Progenitor cell of endocrine pancreas (in vitro differentiated cells): Measurements from ENCODE around the gene ADGRF1. TPM values are rescaled to one million over a fixed set of nuclear protein-coding genes. Genes with fewer than 3 reads are reported as not detected.

Experiments used
- DNase-seq: peaks from one replicate; pipeline ENCODE4 v3.0.0; 2021; ENCODE audit warnings: low spot score; ENCODE audit not compliant: unreplicated experiment
- H3K27ac Mint-ChIP-seq: 2 replicates; pipeline ENCODE4 v1.8.0; 2021; ENCODE audit warnings: mild to moderate bottlenecking, moderate library complexity, mixed read lengths
- H3K27me3 Mint-ChIP-seq: 2 replicates; pipeline ENCODE4 v1.8.0; 2021; ENCODE audit warnings: mixed read lengths
- H3K36me3 Mint-ChIP-seq: 2 replicates; pipeline ENCODE4 v1.8.0; 2022; ENCODE audit warnings: mixed read lengths; ENCODE audit not compliant: insufficient read depth
- H3K4me1 Mint-ChIP-seq: 2 replicates; pipeline ENCODE4 v1.8.0; 2021; ENCODE audit warnings: low read depth, mixed read lengths
- H3K4me3 Mint-ChIP-seq: 2 replicates; pipeline ENCODE4 v1.8.0; 2021; ENCODE audit warnings: low read depth, mild to moderate bottlenecking, moderate library complexity, mixed read lengths
- H3K9me3 Mint-ChIP-seq: 2 replicates; pipeline ENCODE4 v1.8.0; 2021; ENCODE audit warnings: low read depth, mixed read lengths
- total RNA-seq: library from RNA; stranded (reverse); gene quantifications from 2 replicates; pipeline ENCODE4 v1.2.1, GENCODE V29; 2021
- TF ChIP-seq, protein P1 (sequence below): fragments of 200-600 bp; sonication (generic); IDR thresholded peaks from one replicate; pipeline ENCODE4 v1.5.0; 2021; ENCODE audit warnings: antibody characterized with exemption, mild to moderate bottlenecking; ENCODE audit not compliant: unreplicated experiment

Gene ADGRF1
- total RNA-seq, 1 donor from 2014 or later, result 0.12 TPM

DNA sequence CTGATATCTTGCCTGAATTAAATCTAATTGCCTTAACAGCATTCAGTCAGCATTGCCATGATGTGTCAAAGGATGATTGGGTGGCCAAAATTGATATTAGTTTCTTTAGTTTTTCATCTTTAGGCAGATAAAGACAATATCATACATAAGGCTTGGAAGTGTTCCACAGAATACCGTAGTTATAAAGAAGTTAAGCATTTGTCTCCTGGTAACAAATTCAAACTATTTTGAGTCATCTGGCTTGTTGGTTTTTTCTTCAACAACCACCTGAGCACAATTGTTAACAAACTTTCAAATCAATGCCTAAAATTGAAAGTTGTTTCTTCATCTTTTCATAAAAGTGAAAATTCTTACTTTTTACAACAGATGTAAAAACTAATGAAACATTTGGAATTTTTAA is 72.9 kb downstream of the ADGRF1 start:
- no peaks in the 10 kb centered on the region for H3K9me3 Mint-ChIP-seq
- no peak for DNase-seq
- no peak overlapping the region for H3K27ac Mint-ChIP-seq
- H3K36me3 Mint-ChIP-seq, result no peaks in the 10 kb centered on the region
- peaks cover 2% of the 10 kb centered on the region for H3K4me1 Mint-ChIP-seq
- H3K4me3 Mint-ChIP-seq, result no peak overlapping the region
- TF ChIP-seq, protein P1, sequence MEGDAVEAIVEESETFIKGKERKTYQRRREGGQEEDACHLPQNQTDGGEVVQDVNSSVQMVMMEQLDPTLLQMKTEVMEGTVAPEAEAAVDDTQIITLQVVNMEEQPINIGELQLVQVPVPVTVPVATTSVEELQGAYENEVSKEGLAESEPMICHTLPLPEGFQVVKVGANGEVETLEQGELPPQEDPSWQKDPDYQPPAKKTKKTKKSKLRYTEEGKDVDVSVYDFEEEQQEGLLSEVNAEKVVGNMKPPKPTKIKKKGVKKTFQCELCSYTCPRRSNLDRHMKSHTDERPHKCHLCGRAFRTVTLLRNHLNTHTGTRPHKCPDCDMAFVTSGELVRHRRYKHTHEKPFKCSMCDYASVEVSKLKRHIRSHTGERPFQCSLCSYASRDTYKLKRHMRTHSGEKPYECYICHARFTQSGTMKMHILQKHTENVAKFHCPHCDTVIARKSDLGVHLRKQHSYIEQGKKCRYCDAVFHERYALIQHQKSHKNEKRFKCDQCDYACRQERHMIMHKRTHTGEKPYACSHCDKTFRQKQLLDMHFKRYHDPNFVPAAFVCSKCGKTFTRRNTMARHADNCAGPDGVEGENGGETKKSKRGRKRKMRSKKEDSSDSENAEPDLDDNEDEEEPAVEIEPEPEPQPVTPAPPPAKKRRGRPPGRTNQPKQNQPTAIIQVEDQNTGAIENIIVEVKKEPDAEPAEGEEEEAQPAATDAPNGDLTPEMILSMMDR, result no peak
- peaks cover 3% of the 10 kb centered on the region for H3K27me3 Mint-ChIP-seq

DNA sequence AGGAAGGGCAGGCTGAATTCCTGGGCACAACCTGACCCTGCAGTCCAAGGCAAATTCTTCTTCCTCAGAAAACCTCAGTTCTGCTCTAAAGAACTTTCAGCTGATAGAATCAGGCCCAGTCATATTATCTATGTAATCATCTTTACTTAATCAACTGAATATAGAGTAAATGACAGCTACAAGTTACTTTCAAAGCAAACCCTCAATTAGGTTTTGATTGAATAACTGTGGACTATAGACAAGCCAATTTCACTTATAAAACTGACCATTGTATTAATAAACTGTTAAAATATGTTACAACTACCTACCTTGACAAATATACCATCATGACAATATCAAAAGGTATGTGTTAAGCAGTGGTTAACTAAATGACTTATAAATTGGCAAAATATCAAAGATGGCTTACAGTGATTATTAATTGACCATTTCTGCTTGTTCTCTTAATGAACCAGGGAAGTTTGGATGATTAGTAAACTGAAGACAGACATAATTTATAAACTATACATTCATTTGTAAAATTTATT is 74.2 kb downstream of the ADGRF1 start:
- Mint-ChIP-seq H3K36me3 (no peaks in the 10 kb centered on the region), H3K4me3 (no peak overlapping the region), H3K27me3 (peaks cover 3% of the 10 kb centered on the region), H3K4me1 (peaks cover under 1% of the 10 kb centered on the region), H3K9me3 (no peaks in the 10 kb centered on the region), H3K27ac (no peak overlapping the region)
- DNase-seq, result no peak
- TF ChIP-seq, protein P1, result no peak

DNA sequence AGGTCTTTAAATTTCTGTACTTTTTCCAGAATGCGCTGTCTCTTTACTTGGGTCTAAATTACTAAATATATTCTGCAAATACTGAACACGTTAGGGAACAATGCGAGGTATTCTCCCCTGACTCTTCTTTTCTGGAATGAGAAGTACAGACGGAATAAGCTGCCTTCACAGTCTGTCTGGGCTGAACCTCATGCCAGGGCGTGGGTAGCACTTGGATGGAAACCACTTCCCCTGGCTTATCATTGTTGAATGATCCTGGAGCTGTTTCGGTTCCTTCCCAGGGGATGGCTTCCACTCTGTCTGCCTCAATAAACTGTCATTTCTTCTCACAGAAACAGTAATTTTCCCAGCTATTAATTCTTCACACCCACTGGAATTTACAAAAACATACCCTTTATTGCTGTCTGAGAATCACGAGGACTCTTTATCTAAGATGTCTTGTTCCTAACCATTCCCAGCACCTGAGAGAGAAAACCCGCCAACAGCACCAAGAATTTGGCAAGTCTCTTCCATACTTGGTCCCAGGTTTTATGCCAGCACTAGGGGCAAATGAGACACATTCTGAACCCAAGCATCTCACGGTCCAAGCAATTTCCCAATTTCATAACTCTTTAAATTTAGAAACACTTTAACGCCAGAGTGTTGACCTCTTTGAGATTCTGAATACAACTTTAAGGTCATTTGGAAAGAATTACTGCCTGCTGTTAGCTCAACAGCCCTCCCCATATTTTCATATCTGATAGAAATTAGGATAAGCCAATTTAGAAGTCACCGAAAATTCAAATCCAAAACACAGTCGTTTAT is 77.2 kb downstream of the ADGRF1 start:
- no peak overlapping the region for H3K27ac Mint-ChIP-seq
- TF ChIP-seq, protein P1, result no peak
- no peaks in the 10 kb centered on the region for H3K9me3 Mint-ChIP-seq
- DNase-seq, result no peak
- no peaks in the 10 kb centered on the region for H3K4me1 Mint-ChIP-seq
- H3K4me3 Mint-ChIP-seq, result no peak overlapping the region
- peaks cover 3% of the 10 kb centered on the region for H3K27me3 Mint-ChIP-seq
- no peaks in the 10 kb centered on the region for H3K36me3 Mint-ChIP-seq

DNA sequence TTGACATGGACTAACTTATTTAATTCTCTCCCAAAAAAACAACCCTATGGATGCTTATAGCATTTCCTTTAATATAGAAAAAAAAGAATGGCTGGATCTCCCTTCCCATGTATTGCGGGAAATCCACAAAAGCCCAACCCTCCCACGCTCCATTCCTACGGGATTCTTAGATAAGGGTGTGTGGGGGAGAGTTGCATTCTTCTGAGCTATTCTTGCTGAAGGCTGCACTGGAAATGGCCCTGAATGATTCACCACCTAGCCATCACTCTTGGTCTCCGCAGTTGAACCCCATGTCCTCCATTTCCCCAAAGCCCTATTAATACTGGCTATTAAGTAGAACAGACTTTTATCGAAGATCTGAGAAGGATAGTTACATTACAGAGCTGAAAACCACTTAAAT is 78.5 kb downstream of the ADGRF1 start:
- Mint-ChIP-seq H3K4me1 (no peaks in the 10 kb centered on the region), H3K36me3 (no peaks in the 10 kb centered on the region), H3K4me3 (no peak overlapping the region), H3K27me3 (peaks cover 6% of the 10 kb centered on the region), H3K27ac (no peak overlapping the region), H3K9me3 (no peaks in the 10 kb centered on the region)
- TF ChIP-seq, protein P1, result no peak
- DNase-seq, result no peak

DNA sequence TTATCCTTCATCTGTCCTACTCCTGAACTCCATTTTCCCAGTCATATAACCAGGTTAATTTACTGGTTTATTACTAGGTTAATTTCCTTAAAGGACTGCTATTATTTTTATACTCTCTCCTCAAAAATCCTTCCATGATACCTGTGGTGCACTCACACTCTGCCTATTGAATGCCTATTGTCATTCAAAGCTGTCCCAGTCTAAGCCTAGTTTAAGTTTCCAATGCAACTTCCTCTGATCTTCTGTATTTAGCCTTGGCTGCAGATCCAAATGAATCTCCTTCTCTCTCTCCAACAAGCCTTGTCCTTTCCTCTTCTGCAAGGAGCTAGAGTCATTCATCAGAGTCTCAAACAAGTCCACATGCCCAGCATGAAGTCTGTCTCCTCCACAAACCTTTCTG is 79.1 kb downstream of the ADGRF1 start:
- Mint-ChIP-seq H3K4me1 (no peaks in the 10 kb centered on the region), H3K4me3 (no peak overlapping the region), H3K9me3 (no peaks in the 10 kb centered on the region), H3K27me3 (peaks cover 6% of the 10 kb centered on the region), H3K36me3 (no peaks in the 10 kb centered on the region), H3K27ac (no peak overlapping the region)
- TF ChIP-seq, protein P1, result no peak
- DNase-seq, result no peak
